Neuronal stem cell (in vitro differentiated cells): ENCODE data around the gene MYH13.

Experiments used
- DNase-seq: peaks from one replicate; pipeline ENCODE4 v3.0.0-alpha.2; 2013; ENCODE audit warnings: low spot score
- H2AFZ ChIP-seq: one replicate; pipeline ENCODE4 v1.6.1; 2013; ENCODE audit warnings: mild to moderate bottlenecking, low read length, inconsistent platforms
- H2AK5ac ChIP-seq: 2 replicates; pipeline ENCODE4 v1.6.1; 2013; ENCODE audit warnings: low read depth, mild to moderate bottlenecking, inconsistent platforms, low read length, moderate library complexity, mixed read lengths
- H2BK120ac ChIP-seq: 2 replicates; pipeline ENCODE4 v1.6.1; 2013; ENCODE audit warnings: low read depth, mild to moderate bottlenecking, inconsistent platforms, low read length, moderate library complexity, mixed read lengths
- H2BK12ac ChIP-seq: one replicate; pipeline ENCODE4 v1.6.1; 2013; ENCODE audit warnings: low read length, inconsistent platforms
- H2BK15ac ChIP-seq: 2 replicates; pipeline ENCODE4 v1.6.1; 2013; ENCODE audit warnings: mild to moderate bottlenecking, low read length, inconsistent platforms, mixed read lengths
- H2BK5ac ChIP-seq: one replicate; pipeline ENCODE4 v1.6.1; 2013; ENCODE audit warnings: inconsistent platforms, mild to moderate bottlenecking, low read length, moderate library complexity
- H3K14ac ChIP-seq: one replicate; pipeline ENCODE4 v1.6.1; 2013; ENCODE audit warnings: low read length, inconsistent platforms
- H3K18ac ChIP-seq: 2 replicates; pipeline ENCODE4 v1.6.1; 2013; ENCODE audit warnings: low read length, inconsistent platforms
- H3K23ac ChIP-seq: 2 replicates; pipeline ENCODE4 v1.6.1; 2013; ENCODE audit warnings: low read depth, mild to moderate bottlenecking, mixed read lengths, low read length, inconsistent platforms; ENCODE audit not compliant: poor library complexity
- H3K27ac ChIP-seq: replicated peaks from 3 replicates; pipeline ENCODE4 v1.5.1; 2013; ENCODE audit warnings: low read length, inconsistent platforms
- H3K27me3 ChIP-seq, 3 experiments: 2 replicates each; pipeline ENCODE4 v1.6.1; 2013; ENCODE audit warnings: low read length in 3 of 3, mild to moderate bottlenecking in 2 of 3, inconsistent platforms in 1 of 3, low read depth in 1 of 3, mixed read lengths in 1 of 3, moderate library complexity in 1 of 3; ENCODE audit not compliant: control insufficient read depth in 3 of 3, insufficient read depth in 3 of 3
- H3K36me3 ChIP-seq, 2 donors: replicated peaks in 1 of 2; 2 replicates each; pipeline ENCODE4 v1.6.1; 2013; ENCODE audit warnings: low read length in 2 of 2; ENCODE audit not compliant: control insufficient read depth in 2 of 2, insufficient read depth in 2 of 2
- H3K4ac ChIP-seq: 2 replicates; pipeline ENCODE4 v1.6.1; 2013; ENCODE audit warnings: inconsistent platforms, mild to moderate bottlenecking, low read length, moderate library complexity
- H3K4me1 ChIP-seq, 2 donors: 1 replicate in 1 of 2; 2 replicates in 1 of 2; pipeline ENCODE4 v1.6.1; 2013; ENCODE audit warnings: low read length in 2 of 2, low read depth in 1 of 2; ENCODE audit not compliant: control insufficient read depth in 2 of 2, insufficient read depth in 1 of 2
- H3K4me2 ChIP-seq: one replicate; pipeline ENCODE4 v1.6.1; 2013; ENCODE audit warnings: mild to moderate bottlenecking, low read length, inconsistent platforms; ENCODE audit not compliant: insufficient read depth, poor library complexity, severe bottlenecking
- H3K4me3 ChIP-seq, 2 donors: 2 replicates each; pipeline ENCODE4 v1.5.1; 2013; ENCODE audit warnings: low read length in 2 of 2, mild to moderate bottlenecking in 2 of 2, inconsistent platforms in 1 of 2, moderate library complexity in 1 of 2
- H3K79me1 ChIP-seq: one replicate; pipeline ENCODE4 v1.6.1; 2013; ENCODE audit warnings: low read depth, mild to moderate bottlenecking, inconsistent platforms, low read length, moderate library complexity
- H3K9ac ChIP-seq: one replicate; pipeline ENCODE4 v1.6.1; 2013; ENCODE audit warnings: mild to moderate bottlenecking, low read depth, low read length, inconsistent platforms; ENCODE audit not compliant: poor library complexity
- H3K9me3 ChIP-seq, 2 donors: replicated peaks in 1 of 2; 2 replicates each; pipeline versions ENCODE3 to v1.6.1; 2013; ENCODE audit warnings: low read length in 2 of 2, mild to moderate bottlenecking in 2 of 2, inconsistent platforms in 1 of 2, low read depth in 1 of 2, mixed read lengths in 1 of 2, moderate library complexity in 1 of 2; ENCODE audit not compliant: control insufficient read depth in 2 of 2, insufficient read depth in 1 of 2
- H4K8ac ChIP-seq: one replicate; pipeline ENCODE4 v1.6.1; 2013; ENCODE audit warnings: low read depth, mild to moderate bottlenecking, inconsistent platforms, low read length, moderate library complexity
- H4K91ac ChIP-seq: one replicate; pipeline ENCODE4 v1.6.1; 2013; ENCODE audit warnings: low read length, low read depth, mild to moderate bottlenecking, inconsistent platforms; ENCODE audit not compliant: poor library complexity
- WGBS, 2 donors: extraction: QIAGEN DNeasy Blood & Tissue Kit; methylation state at CpG; one replicate each; pipeline ENCODE4 v1.1.7; 2013; ENCODE audit warnings: missing lambda C conversion rate in 2 of 2, mixed read lengths in 1 of 2; ENCODE audit not compliant: insufficient read length in 2 of 2, insufficient replicate concordance in 1 of 2; ENCODE audit errors: extremely low coverage in 2 of 2; 5-methylcytosine and 5-hydroxymethylcytosine counted together

Gene MYH13

GRCh38 chr17:10270258-10270657 is 102.5 kb downstream of the MYH13 start:
- no peak overlapping the region for H3K4me3 ChIP-seq
- H3K27me3 ChIP-seq, result no peaks in the 10 kb centered on the region
- no peak overlapping the region for H2BK15ac ChIP-seq
- H3K14ac ChIP-seq, result no peak overlapping the region
- H3K23ac ChIP-seq, result no peak overlapping the region
- H2BK12ac ChIP-seq, result no peak overlapping the region
- H2BK120ac ChIP-seq, result no peak overlapping the region
- H3K79me1 ChIP-seq, result no peaks in the 10 kb centered on the region
- no peak overlapping the region for H2AK5ac ChIP-seq
- H4K91ac ChIP-seq, result no peak overlapping the region
- peaks cover 0 to 2% of the 10 kb centered on the region in 2 donors for H3K4me1 ChIP-seq
- H2BK5ac ChIP-seq, result no peak overlapping the region
- H4K8ac ChIP-seq, result no peak overlapping the region
- WGBS, 2 donors, result no CpG with 5 or more reads among the region's 1 CpG
- no peak overlapping the region for H3K4me2 ChIP-seq
- H3K36me3 ChIP-seq, result no peaks in the 10 kb centered on the region
- H3K9ac ChIP-seq, result no peak overlapping the region
- no peak for DNase-seq
- no peaks in the 10 kb centered on the region for H3K9me3 ChIP-seq
- H3K4ac ChIP-seq, result no peak overlapping the region
- no peak overlapping the region for H3K27ac ChIP-seq
- no peak overlapping the region for H3K18ac ChIP-seq
- no peak overlapping the region for H2AFZ ChIP-seq

GRCh38 chr17:10268005-10268404 is 104.8 kb downstream of the MYH13 start:
- Histone ChIP-seq H3K4me1 (no peaks in the 10 kb centered on the region), H2BK12ac (no peak overlapping the region), H4K8ac (no peak overlapping the region), H3K18ac (no peak overlapping the region), H2BK15ac (no peak overlapping the region), H3K4me2 (no peak overlapping the region), H2BK5ac (no peak overlapping the region), H3K4me3 (no peak overlapping the region), H3K23ac (no peak overlapping the region), H4K91ac (no peak overlapping the region), H3K4ac (no peak overlapping the region), H3K14ac (no peak overlapping the region), H2AK5ac (no peak overlapping the region), H3K27me3 (no peaks in the 10 kb centered on the region), H2BK120ac (no peak overlapping the region), H3K9ac (no peak overlapping the region), H3K27ac (no peak overlapping the region), H3K9me3 (no peaks in the 10 kb centered on the region), H3K36me3 (no peaks in the 10 kb centered on the region), H2AFZ (no peak overlapping the region), H3K79me1 (no peaks in the 10 kb centered on the region)
- DNase-seq, result no peak
- no CpG with 5 or more reads among the region's 4 CpGs for WGBS, 2 donors

GRCh38 chr17:10266296-10266876 is 106.4 kb downstream of the MYH13 start:
- Histone ChIP-seq H3K4me2 (no peak overlapping the region), H3K36me3 (no peaks in the 10 kb centered on the region), H3K14ac (no peak overlapping the region), H3K9me3 (no peaks in the 10 kb centered on the region), H3K18ac (no peak overlapping the region), H2BK12ac (no peak overlapping the region), H3K4me1 (no peaks in the 10 kb centered on the region), H3K4ac (no peak overlapping the region), H2AK5ac (no peak overlapping the region), H2BK120ac (no peak overlapping the region), H3K27ac (no peak overlapping the region), H2BK5ac (no peak overlapping the region), H3K9ac (no peak overlapping the region), H4K8ac (no peak overlapping the region), H3K27me3 (no peaks in the 10 kb centered on the region), H2AFZ (no peak overlapping the region), H3K23ac (no peak overlapping the region), H3K4me3 (no peak overlapping the region), H3K79me1 (no peaks in the 10 kb centered on the region), H2BK15ac (no peak overlapping the region), H4K91ac (no peak overlapping the region)
- no CpG with 5 or more reads among the region's 3 CpGs for WGBS, 2 donors
- no peak for DNase-seq

GRCh38 chr17:10265100-10265810 is 107.6 kb downstream of the MYH13 start:
- no peak overlapping the region for H2BK12ac ChIP-seq
- H4K91ac ChIP-seq, result no peak overlapping the region
- no CpG with 5 or more reads among the region's 3 CpGs for WGBS, 2 donors
- no peak for DNase-seq
- no peak overlapping the region for H3K4me3 ChIP-seq
- no peaks in the 10 kb centered on the region for H3K27me3 ChIP-seq
- no peak overlapping the region for H4K8ac ChIP-seq
- H3K9ac ChIP-seq, result no peak overlapping the region
- H2BK15ac ChIP-seq, result no peak overlapping the region
- H3K36me3 ChIP-seq, result no peaks in the 10 kb centered on the region
- no peak overlapping the region for H3K23ac ChIP-seq
- no peak overlapping the region for H2AK5ac ChIP-seq
- no peak overlapping the region for H2AFZ ChIP-seq
- H3K27ac ChIP-seq, result no peak overlapping the region
- H2BK120ac ChIP-seq, result no peak overlapping the region
- H3K9me3 ChIP-seq, result no peaks in the 10 kb centered on the region
- H3K4me2 ChIP-seq, result no peak overlapping the region
- H3K18ac ChIP-seq, result no peak overlapping the region
- no peaks in the 10 kb centered on the region for H3K79me1 ChIP-seq
- no peak overlapping the region for H2BK5ac ChIP-seq
- H3K4ac ChIP-seq, result no peak overlapping the region
- H3K14ac ChIP-seq, result no peak overlapping the region
- no peaks in the 10 kb centered on the region for H3K4me1 ChIP-seq
